HL-60 (cell line): Measurements from ENCODE around the gene OLR1.
A peak's percentile ranks its signal among the peaks of the same experiment; 100 is the strongest.

ENCODE experiments used
- DNase-seq, 2 experiments: peaks; one replicate each; pipeline ENCODE4 v3.0.0-alpha.2; 2010 to 2020; ENCODE audit warnings: low read depth in 1 of 2, low spot score in 1 of 2
- H3K27ac ChIP-seq: fragments of 250-450 bp; sonication (Bioruptor Pico); replicated peaks from 2 replicates; pipeline ENCODE4 v1.5.1; 2020; ENCODE audit warnings: mild to moderate bottlenecking, moderate library complexity
- H3K27me3 ChIP-seq: fragments of 250-450 bp; sonication (Bioruptor Pico); 2 replicates; pipeline ENCODE4 v1.5.1; 2021; ENCODE audit warnings: mild to moderate bottlenecking, moderate library complexity; ENCODE audit not compliant: insufficient read depth, poor library complexity, severe bottlenecking
- H3K4me3 ChIP-seq: replicated peaks from 2 replicates; pipeline ENCODE4 v1.5.1; 2011; ENCODE audit warnings: mild to moderate bottlenecking, control low read depth, low read length; ENCODE audit not compliant: insufficient read depth
- CTCF ChIP-seq: IDR thresholded peaks from one replicate; pipeline ENCODE4 v1.5.1; 2011; ENCODE audit warnings: low read length, control low read depth, inconsistent platforms; ENCODE audit not compliant: insufficient read depth
- GABPA ChIP-seq: IDR thresholded peaks from 2 replicates; pipeline ENCODE4 v1.6.1; 2012; ENCODE audit warnings: low read depth
- POLR2AphosphoS5 ChIP-seq: IDR thresholded peaks from 2 replicates; pipeline ENCODE4 v1.6.1; 2012; ENCODE audit warnings: low read depth
- SPI1 ChIP-seq: IDR thresholded peaks from 2 replicates; pipeline ENCODE4 v1.6.1; 2012; ENCODE audit warnings: low read depth, mild to moderate bottlenecking, borderline replicate concordance
- TF ChIP-seq, protein P1 (sequence below): IDR thresholded peaks from 2 replicates; pipeline ENCODE4 v1.6.1; 2012; ENCODE audit warnings: low read depth; ENCODE audit not compliant: insufficient replicate concordance

The OLR1 gene

DNA sequence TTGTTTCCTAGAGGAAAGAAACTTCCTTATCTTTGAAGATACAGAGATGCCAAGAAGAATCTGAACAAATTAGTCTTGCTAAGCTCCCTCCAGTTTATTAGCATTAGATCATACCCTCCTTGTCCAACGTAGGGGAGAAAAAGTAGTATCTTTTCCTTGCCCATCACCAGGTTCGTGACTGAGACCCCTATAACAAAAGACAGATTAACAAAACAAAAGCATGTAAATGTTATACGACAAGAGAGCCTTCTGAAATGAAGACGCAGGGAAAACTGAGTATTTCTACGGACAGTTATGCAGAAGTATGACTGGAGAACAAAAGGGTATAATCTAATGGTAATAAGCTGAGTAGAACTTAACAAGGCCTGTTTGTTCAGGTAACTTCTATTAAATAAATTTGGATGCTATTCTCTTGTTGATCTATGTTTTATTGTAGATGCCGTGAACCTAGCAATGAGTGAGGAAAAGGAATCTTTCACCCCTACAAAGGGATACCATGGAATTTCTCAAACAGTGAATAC lies 39.0 kb downstream of the OLR1 start:
- DNase-seq: no peak
- no peak for TF ChIP-seq POLR2AphosphoS5
- no peak for TF ChIP-seq CTCF
- TF ChIP-seq, protein P1, sequence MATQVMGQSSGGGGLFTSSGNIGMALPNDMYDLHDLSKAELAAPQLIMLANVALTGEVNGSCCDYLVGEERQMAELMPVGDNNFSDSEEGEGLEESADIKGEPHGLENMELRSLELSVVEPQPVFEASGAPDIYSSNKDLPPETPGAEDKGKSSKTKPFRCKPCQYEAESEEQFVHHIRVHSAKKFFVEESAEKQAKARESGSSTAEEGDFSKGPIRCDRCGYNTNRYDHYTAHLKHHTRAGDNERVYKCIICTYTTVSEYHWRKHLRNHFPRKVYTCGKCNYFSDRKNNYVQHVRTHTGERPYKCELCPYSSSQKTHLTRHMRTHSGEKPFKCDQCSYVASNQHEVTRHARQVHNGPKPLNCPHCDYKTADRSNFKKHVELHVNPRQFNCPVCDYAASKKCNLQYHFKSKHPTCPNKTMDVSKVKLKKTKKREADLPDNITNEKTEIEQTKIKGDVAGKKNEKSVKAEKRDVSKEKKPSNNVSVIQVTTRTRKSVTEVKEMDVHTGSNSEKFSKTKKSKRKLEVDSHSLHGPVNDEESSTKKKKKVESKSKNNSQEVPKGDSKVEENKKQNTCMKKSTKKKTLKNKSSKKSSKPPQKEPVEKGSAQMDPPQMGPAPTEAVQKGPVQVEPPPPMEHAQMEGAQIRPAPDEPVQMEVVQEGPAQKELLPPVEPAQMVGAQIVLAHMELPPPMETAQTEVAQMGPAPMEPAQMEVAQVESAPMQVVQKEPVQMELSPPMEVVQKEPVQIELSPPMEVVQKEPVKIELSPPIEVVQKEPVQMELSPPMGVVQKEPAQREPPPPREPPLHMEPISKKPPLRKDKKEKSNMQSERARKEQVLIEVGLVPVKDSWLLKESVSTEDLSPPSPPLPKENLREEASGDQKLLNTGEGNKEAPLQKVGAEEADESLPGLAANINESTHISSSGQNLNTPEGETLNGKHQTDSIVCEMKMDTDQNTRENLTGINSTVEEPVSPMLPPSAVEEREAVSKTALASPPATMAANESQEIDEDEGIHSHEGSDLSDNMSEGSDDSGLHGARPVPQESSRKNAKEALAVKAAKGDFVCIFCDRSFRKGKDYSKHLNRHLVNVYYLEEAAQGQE: no peak
- TF ChIP-seq SPI1: no peak
- no peak for TF ChIP-seq GABPA
- Histone ChIP-seq H3K4me3 (no peak overlapping the region), H3K27ac (no peak overlapping the region), H3K27me3 (no peaks in the 10 kb centered on the region)

DNA sequence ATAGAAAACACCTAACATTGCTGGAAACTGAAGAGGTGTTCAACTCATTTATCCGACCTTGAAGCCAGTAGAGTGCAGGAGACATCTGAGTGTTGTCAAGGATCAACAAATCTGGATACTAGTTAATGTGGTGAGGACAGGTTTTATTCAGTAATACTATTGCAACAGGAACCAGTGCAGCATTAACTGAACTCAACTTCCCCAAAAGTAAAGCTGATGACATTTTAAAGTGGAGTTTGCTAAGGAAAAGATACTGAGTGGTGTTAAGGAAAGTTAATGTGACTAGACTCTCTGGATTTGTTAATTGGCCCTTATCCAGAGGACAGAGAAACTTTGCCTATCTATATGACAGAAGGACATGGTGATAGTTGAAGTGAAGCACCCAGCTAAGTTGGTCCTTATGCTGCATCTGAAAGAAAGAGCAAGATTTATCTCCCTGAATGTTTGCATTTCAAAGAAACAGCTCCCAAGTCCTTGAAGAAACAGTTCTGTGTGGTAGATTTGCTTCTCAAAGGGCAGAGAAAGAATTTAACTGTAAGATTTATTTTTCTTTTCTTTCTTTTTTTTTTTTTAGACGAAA lies 40.7 kb downstream of the OLR1 start:
- no peak for TF ChIP-seq CTCF
- peak; percentile 60; the same call in 1 of the 2 replicates for TF ChIP-seq SPI1
- no peak for TF ChIP-seq GABPA
- peak; percentile 47; the same call in 1 of the 2 replicates for TF ChIP-seq POLR2AphosphoS5
- TF ChIP-seq, protein P1: no peak
- H3K4me3 ChIP-seq: no peak overlapping the region
- DNase-seq: peak in 1 of 2 experiments; percentile 62
- H3K27me3 ChIP-seq: no peaks in the 10 kb centered on the region
- H3K27ac ChIP-seq: peak overlapping the region; percentile 82

- peak in 1 of 2 experiments; percentile 28 for DNase-seq
- TF ChIP-seq SPI1 (no peak), POLR2AphosphoS5 (no peak)
- Histone ChIP-seq H3K4me3 (no peak within 1 kb of the TSS), H3K27me3 (no peaks in the 10 kb centered on the region), H3K27ac (peak within 1 kb of the TSS; percentile 82)
Observed at GRCh38 chr12:10130042-10130441, 41.9 kb downstream of the OLR1 start, which contains the start of gene CLEC7A. Gene CLEC7A, minus strand, starts transcription at chr12:10130199. Its CDS starts 117 bp downstream, at chr12:10130082.

GRCh38 chr12:10128687-10129086 lies 43.2 kb downstream of the OLR1 start:
- DNase-seq: peak; percentile 93 to 95
- H3K4me3 ChIP-seq: no peak overlapping the region
- H3K27ac ChIP-seq: peak overlapping the region; percentile 82
- H3K27me3 ChIP-seq: no peaks in the 10 kb centered on the region
- TF ChIP-seq GABPA (peak; percentile 44; the same call in 1 of the 2 replicates), CTCF (no peak), POLR2AphosphoS5 (peak; percentile 94), SPI1 (peak; percentile 82; the same call in 1 of the 2 replicates)
- TF ChIP-seq, protein P1: peak; percentile 68
